HEK293 (cell line): Measurements from ENCODE around the gene ATP23.

Experiments
- CTCF ChIA-PET: fragments of 350-600 bp; formaldehyde crosslinking; extraction: SDS; loops from one replicate; lab custom pipeline; 2021; ENCODE audit warnings: antibody characterized with exemption; lab: Yijun Ruan, JAX
- POLR2A ChIA-PET: fragments of 300-600 bp; formaldehyde crosslinking; extraction: SDS; loops from one replicate; lab custom pipeline; 2020; ENCODE audit warnings: antibody characterized with exemption, inconsistent platforms; lab: Yijun Ruan, JAX
- H3K27ac ChIP-seq: fragments of 200-500 bp; sonication (Bioruptor generic); 2 replicates; pipeline ENCODE4 v1.5.1; 2014; ENCODE audit warnings: low read depth, low read length, control low read depth, inconsistent platforms; ENCODE audit errors: extremely low read depth
- H3K36me3 ChIP-seq, 2 experiments: fragments of 200-500 bp in 1 of 2; sonication (Bioruptor generic) in 1 of 2; 1 replicate in 1 of 2; 2 replicates in 1 of 2; pipeline ENCODE4 v1.5.1; 2014 to 2017; ENCODE audit warnings: inconsistent platforms in 2 of 2, low read length in 2 of 2; ENCODE audit not compliant: control insufficient read depth in 2 of 2, insufficient read depth in 1 of 2
- H3K4me1 ChIP-seq: fragments of 200-500 bp; sonication (Bioruptor generic); 2 replicates; pipeline ENCODE4 v1.5.1; 2014; ENCODE audit warnings: mild to moderate bottlenecking, low read length, inconsistent platforms; ENCODE audit not compliant: control insufficient read depth, insufficient read depth
- H3K4me3 ChIP-seq: 2 replicates; pipeline ENCODE4 v1.5.1; 2011; ENCODE audit warnings: low read depth, mild to moderate bottlenecking, control low read depth, low read length, moderate library complexity
- H3K9me3 ChIP-seq: fragments of 200-500 bp; sonication (Bioruptor generic); 2 replicates; pipeline ENCODE4 v1.5.1; 2014; ENCODE audit warnings: low read depth, low read length, inconsistent platforms; ENCODE audit not compliant: control insufficient read depth, insufficient read depth
- ATF2 ChIP-seq: fragments of 450-650 bp; formaldehyde crosslinking; IDR thresholded peaks from 2 replicates; pipeline ENCODE4 v1.5.1; 2016; ENCODE audit warnings: missing biosample characterization, missing genetic modification characterization, low read depth
- HOXD13 ChIP-seq: sonication (generic); formaldehyde crosslinking; IDR thresholded peaks from 2 replicates; pipeline ENCODE4 v1.8.0; 2022; ENCODE audit warnings: missing genetic modification reagents, borderline replicate concordance
- KLF17 ChIP-seq: fragments of 450-650 bp; formaldehyde crosslinking; IDR thresholded peaks from 2 replicates; pipeline ENCODE4 v1.5.1; 2016; ENCODE audit warnings: missing biosample characterization, missing genetic modification characterization
- OVOL3 ChIP-seq: fragments of 450-650 bp; formaldehyde crosslinking; IDR thresholded peaks from 2 replicates; pipeline ENCODE4 v1.5.1; 2016; ENCODE audit warnings: missing biosample characterization, missing genetic modification characterization
- PRDM2 ChIP-seq: fragments of 450-650 bp; formaldehyde crosslinking; IDR thresholded peaks from 2 replicates; pipeline ENCODE4 v1.5.1; 2016; ENCODE audit warnings: missing biosample characterization, missing genetic modification characterization, borderline replicate concordance
- YY2 ChIP-seq: fragments of 450-650 bp; formaldehyde crosslinking; IDR thresholded peaks from 2 replicates; pipeline ENCODE4 v1.5.1; 2016; ENCODE audit warnings: missing biosample characterization, missing genetic modification characterization
- ZBTB11 ChIP-seq: fragments of 450-650 bp; formaldehyde crosslinking; conservative IDR thresholded peaks from 2 replicates; pipeline ENCODE4 v1.5.1; 2016; ENCODE audit warnings: low read depth, missing biosample characterization, missing genetic modification characterization
- ZBTB44 ChIP-seq: fragments of 450-650 bp; IDR thresholded peaks from 2 replicates; pipeline ENCODE4 v1.5.1; 2018; ENCODE audit warnings: missing biosample characterization, mild to moderate bottlenecking, missing genetic modification characterization
- ZNF112 ChIP-seq: fragments of 450-650 bp; formaldehyde crosslinking; IDR thresholded peaks from 2 replicates; pipeline ENCODE4 v1.5.0; 2017; ENCODE audit warnings: missing biosample characterization, missing genetic modification characterization
- ZNF155 ChIP-seq: fragments of 450-650 bp; formaldehyde crosslinking; IDR thresholded peaks from 2 replicates; pipeline ENCODE4 v1.5.1; 2016; ENCODE audit warnings: missing biosample characterization, missing genetic modification characterization
- ZNF221 ChIP-seq: fragments of 450-650 bp; formaldehyde crosslinking; IDR thresholded peaks from 2 replicates; pipeline ENCODE4 v1.5.1; 2017; ENCODE audit warnings: missing biosample characterization, missing genetic modification characterization, borderline replicate concordance
- ZNF26 ChIP-seq: fragments of 450-650 bp; formaldehyde crosslinking; IDR thresholded peaks from 2 replicates; pipeline ENCODE4 v1.5.1; 2016; ENCODE audit warnings: missing biosample characterization, missing genetic modification characterization
- ZNF391 ChIP-seq: fragments of 450-650 bp; formaldehyde crosslinking; IDR thresholded peaks from 2 replicates; pipeline ENCODE4 v1.5.1; 2016; ENCODE audit warnings: low read depth, missing biosample characterization, missing genetic modification characterization, borderline replicate concordance
- ZNF426 ChIP-seq: fragments of 450-650 bp; formaldehyde crosslinking; IDR thresholded peaks from 2 replicates; pipeline ENCODE4 v1.5.1; 2017; ENCODE audit warnings: missing biosample characterization, missing genetic modification characterization, mild to moderate bottlenecking, inconsistent platforms, moderate library complexity
- ZNF645 ChIP-seq: fragments of 450-650 bp; formaldehyde crosslinking; IDR thresholded peaks from 2 replicates; pipeline ENCODE4; 2016; ENCODE audit warnings: missing biosample characterization, missing genetic modification characterization
- ZNF677 ChIP-seq: fragments of 450-650 bp; IDR thresholded peaks from 2 replicates; pipeline ENCODE4 v1.5.0; 2018; ENCODE audit warnings: missing biosample characterization, mild to moderate bottlenecking, missing genetic modification characterization, moderate library complexity
- ZNF701 ChIP-seq: fragments of 450-650 bp; formaldehyde crosslinking; IDR thresholded peaks from 2 replicates; pipeline ENCODE4 v1.5.1; 2016; ENCODE audit warnings: missing biosample characterization, missing genetic modification characterization
- ZSCAN30 ChIP-seq: fragments of 450-650 bp; IDR thresholded peaks from 2 replicates; pipeline ENCODE4 v1.5.1; 2018; ENCODE audit warnings: missing biosample characterization, mild to moderate bottlenecking, missing genetic modification characterization, moderate library complexity
- ZSCAN4 ChIP-seq: fragments of 450-650 bp; formaldehyde crosslinking; IDR thresholded peaks from 2 replicates; pipeline ENCODE4 v1.5.1; 2017; ENCODE audit warnings: missing biosample characterization, missing genetic modification characterization

ATP23 gene

GRCh38 chr12:57964421-57964820, 23.1 kb downstream of the ATP23 start (continued):
- TF ChIP-seq PRDM2 (tag by site-specific recombination) (no peak), ATF2 (tag by site-specific recombination) (no peak), ZSCAN30 (tag by site-specific recombination) (no peak), HOXD13 (CRISPR knock-in tag) (no peak), ZNF701 (tag by site-specific recombination) (no peak), ZNF677 (tag by site-specific recombination) (no peak), ZNF221 (no peak), ZNF26 (tag by site-specific recombination) (no peak), ZNF112 (tag by site-specific recombination) (no peak)

- ChIA-PET POLR2A (no interaction called here), CTCF (interaction anchor here (0.6 kb wide), 1 partner anchor 23 kb away, joined by 3 read pairs; no protein-coding TSS in a partner anchor)
- Histone ChIP-seq H3K27ac (no peak overlapping the region), H3K36me3 (no peaks in the 10 kb centered on the region), H3K4me1 (no peaks in the 10 kb centered on the region), H3K4me3 (no peak overlapping the region), H3K9me3 (no peaks in the 10 kb centered on the region)
- no peak for TF ChIP-seq YY2
- TF ChIP-seq ZSCAN4 (tag by site-specific recombination) = no peak
- TF ChIP-seq ZNF391 = no peak
- TF ChIP-seq ZNF155 (tag by site-specific recombination) = no peak
- TF ChIP-seq OVOL3 (tag by site-specific recombination) = no peak
- no peak for TF ChIP-seq ZBTB44 (tag by site-specific recombination)
- TF ChIP-seq ZNF645 (tag by site-specific recombination) = no peak
- no peak for TF ChIP-seq ZBTB11 (tag by site-specific recombination)
- TF ChIP-seq ZNF426 (tag by site-specific recombination) = no peak
- no peak for TF ChIP-seq KLF17 (tag by site-specific recombination)
These were observed 24.4 kb downstream of the ATP23 start for GRCh38 chr12:57965766-57966165.
